Activated T-helper 1 cell treated with Interleukin-2 at 50 U/mL for 16 hours (primary cell): ENCODE data around the gene AANAT.
A peak's percentile ranks its signal among the peaks of the same experiment; 100 is the strongest.
"Not testable (repeated sequence)": the region's sequence is repeated elsewhere in the genome, so short reads cannot be mapped to it uniquely, and the experiment has no call there.

Source experiments
- DNase-seq: peaks from one replicate; pipeline ENCODE4 v3.0.0-alpha.2; 2020; ENCODE audit warnings: low read depth

AANAT gene

DNA sequence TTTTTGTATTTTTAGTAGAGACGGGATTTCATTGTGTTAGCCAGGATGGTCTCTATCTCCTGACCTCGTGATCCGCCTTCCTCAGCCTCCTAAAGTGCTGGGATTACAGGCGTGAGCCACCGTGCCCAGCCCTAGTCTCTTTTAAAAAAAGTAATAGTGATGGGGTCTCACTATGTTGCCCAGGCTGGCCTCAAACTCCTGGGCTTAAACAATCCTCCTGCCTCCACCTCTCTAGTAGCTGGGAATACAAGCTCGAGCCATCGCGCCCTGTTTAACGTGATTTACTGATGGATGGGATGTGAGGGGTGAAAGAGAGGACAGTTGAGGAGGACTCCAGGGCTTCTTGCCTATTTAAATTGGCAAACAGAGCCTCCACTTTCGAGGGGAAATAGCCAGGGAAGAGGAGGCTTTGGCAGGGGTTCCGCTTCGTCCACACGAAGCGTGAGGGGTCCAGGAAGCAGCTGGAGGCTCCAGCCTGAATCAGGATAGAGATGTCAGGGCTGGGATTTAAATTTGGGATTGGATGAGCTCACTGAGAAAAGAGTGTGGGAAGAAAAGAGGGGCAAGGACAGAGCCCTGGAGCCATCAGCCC, 41.2 kb downstream of the AANAT start:
- not testable (repeated sequence) for DNase-seq

DNA sequence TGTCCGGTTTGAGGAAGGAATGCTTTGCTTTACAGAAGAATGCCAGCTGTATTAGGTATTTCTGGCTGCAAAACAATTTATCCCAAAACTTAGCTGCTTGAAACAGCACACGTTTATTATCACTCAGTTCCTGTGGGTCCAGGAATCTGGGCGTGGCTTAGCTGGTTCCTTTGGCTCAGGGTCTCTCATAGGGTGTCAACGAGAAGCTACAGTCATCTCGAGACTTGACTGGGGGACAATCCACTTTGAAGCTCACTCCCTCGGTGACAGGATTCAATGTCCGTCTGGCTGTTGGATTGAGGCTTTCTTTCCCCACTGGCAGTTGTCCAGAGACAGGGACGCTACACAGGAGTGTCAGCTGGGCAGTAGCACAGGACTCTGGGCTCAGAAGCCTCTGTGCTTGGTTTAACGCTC, 43.4 kb downstream of the AANAT start:
- DNase-seq: no peak

DNA sequence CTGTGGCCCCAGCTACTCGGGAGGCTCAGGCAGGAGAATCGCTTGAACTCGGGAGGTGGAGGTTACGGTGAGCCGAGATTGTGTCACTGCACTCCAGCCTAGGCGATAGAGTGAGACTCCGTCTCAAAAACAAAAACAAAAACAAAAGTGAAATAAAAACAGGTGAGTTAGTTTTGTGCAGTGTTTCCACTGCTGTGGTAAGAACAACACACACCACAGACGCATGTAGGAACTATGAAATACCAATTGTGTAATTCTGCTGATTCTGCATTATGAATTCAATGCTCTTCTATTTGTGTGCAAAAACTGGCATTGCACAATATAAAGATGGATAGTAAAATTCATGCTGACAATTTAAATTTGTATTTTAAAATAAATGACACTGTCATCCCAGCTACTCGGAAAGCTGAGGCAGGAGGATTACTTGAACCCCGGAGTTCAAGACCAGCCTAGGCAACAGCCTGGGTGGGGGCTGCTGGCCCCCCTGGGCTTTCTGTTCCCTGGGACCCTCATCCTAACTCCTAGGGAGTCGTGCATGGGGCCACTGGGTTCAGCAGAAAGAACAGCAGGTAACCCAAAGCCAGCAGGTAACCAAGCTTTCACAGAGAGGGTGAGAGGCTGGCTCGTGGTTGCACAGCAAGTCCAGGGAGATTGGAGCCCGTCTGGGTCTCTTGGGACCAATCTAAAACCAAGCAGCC, 44.4 kb downstream of the AANAT start:
- DNase-seq: no peak

DNA sequence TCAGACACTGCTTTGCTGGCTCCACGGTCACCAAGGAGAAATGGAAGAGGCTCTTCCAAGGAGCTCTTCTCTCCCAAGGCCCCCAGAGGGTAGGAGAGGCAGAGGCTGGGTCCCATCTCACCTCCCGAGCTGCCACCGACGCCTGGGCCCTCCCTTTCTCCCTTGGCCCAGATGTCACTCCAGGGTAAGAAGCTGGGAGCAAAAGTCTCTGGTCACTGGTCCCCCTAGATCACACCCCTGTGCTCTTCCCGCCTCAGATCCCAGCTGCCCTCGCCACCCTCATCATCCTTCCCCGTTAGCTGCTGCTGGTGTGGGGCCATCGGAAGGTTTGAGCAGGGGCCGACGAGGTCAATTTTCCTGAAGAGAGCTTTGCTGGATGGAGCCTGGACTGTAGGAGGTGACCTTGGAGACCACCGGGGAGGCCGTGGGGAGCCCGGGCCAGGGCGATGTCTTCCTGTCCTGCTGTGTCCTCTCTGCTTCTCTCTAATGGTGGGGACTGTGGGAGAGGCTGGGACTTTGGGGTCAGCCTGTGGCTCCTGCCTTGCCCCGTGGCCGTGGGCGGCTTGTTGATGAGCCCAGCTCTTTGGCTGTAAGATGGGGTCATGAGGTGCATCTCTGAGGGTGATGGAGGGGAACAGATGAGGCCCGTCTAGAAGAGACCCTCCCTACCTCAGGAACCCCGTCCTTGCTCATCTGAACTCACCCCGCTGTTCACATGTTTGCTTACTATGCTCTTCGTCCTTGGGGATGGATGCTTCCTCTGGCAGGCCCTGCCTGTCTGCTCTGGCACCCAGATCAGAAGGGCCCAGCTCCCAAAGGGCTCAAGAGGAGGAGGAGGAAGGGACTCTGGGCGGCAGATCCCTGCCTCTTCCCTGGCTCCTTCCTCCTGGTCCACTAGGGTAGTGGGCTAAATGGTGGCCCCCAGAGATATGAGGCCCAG, 45.2 kb downstream of the AANAT start:
- DNase-seq: no peak

DNA sequence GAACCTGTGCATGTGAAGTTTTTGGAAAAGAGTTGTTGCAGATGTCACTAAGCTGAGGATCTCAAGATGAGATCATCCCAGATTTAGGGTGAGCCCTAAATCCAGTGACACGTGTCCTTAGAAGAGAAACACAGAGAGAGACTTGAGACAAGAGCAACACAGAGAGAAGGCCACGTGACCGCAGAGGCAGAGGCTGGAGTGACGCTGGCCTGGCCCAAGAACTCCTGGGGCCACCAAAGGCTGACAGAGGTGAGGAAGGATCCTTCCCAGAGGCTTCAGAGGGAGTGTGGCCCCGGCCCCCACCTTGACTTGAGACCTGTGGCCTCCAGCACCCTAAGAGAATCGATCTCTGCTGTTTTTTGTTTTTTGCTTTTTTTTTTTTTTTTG, 45.9 kb downstream of the AANAT start:
- DNase-seq: no peak

DNA sequence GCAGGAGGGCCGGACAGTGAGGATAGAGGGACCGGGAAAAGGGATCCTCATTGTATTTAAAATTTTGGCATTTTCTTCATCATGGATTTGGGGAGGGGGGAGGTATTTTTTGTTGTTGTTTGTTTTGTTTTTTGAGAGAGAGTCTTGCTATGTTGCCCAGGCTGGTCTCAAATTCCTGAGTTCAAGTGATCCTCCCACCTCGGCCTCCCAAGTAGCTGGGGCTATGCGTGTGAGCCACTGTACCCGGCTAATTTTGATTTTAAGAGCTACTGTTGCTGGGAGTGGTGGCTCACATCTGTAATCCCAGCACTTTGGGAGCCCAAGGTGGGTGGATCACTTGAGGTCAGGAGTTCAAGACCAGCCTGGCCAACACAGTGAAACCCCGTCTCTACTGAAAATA, 47.0 kb downstream of the AANAT start:
- DNase-seq: not testable (repeated sequence)

DNA sequence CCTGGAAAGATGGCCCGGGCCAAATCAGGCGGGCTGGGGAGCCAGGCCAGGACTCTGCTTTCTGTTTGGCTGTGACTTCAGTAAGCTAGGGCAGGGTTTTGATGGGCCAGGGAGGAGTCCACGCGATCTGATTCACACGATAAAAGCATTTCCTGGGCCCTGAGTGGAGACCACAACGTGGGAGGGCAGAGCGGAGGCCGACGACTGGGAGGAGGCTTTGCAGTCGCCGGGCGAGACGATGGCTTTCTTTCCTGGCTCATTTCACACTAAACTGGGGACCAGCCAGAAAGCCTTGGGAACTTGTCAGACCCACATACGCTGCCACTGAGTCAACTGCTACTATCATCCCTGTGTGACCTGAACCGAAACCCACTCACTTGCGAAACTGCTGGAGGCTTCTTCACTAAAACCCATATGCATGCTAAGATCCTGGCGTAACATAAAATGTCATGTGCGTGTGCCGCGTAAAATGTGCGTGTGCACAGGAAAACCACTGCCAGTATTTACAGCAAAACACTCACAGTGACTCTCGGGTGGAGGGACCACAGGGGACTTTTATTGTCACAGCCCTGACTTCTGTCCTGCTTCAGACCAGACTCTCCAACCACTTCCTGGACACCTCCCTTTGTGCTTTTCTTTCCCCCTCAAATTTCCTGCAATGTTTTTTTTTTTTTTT, 48.0 kb downstream of the AANAT start:
- peak; percentile 77 for DNase-seq

DNA sequence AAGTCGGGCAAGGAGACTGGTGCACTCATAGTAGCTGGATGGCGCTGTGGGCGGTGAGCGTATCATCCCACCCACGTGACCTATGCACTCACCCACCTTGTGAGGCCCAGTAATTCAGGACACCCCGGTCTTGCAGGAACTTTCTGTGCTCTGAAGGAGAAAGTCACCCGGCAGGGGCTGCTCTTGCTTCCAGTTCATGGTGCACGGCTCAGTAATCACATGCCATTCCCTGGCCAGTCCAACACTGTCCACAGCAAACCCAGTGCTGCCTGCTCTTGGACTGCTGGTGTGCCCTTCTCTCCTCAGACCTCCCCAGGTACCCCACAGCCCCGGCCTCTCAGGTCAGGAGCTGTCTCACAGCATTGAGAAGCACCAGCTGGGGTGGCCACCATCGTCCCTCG, 50.2 kb downstream of the AANAT start:
- DNase-seq: no peak

DNA sequence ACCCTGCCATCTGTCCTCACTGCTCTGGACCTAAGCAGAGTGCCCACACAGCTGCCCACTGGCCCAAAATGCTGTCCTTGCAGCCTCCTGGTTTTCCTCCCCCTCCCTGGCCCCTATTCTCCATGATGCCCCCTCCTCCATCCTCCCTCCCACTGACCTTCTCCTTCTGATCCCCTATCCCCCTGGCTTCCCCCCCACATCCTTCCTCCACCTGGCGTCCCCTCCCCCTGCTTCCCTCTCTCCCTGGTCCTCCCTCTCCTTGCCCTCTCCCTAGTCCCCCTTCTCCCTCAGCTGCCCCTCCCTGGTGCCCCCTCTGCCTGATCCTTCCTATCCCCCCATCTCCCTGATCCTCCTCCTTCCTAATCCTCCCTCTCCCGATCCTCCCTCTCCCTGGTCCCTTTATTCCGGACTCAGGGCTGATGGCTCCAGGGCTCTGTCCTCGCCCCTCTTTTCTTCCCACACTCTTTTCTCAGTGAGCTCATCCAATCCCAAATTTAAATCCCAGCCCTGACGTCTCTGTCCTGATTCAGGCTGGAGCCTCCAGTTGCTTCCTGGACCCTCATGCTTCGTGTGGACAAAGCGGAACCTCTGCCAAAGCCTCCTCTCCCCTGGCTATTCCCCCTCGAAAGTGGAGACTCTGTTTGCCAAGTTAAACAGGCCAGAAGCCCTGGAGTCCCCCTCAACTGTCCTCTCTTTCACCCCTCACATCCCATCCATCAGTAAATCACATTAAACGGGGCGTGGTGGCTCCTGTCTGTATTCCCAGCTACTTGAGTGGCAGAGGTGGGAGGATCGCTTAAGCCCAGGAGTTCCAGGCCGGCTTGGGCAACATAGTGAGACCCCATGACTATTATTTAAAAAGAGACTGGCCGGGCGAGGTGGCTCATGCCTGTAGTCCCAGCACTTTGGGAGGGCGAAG, 51.9 kb downstream of the AANAT start:
- DNase-seq: no peak
